ENCODE results near the gene ACAN. TPM values are rescaled to one million over a fixed set of nuclear protein-coding genes. Genes with fewer than 3 reads are reported as not detected.

Gene ACAN
- total RNA-seq, 1 experiment from 2014 or later: 0.50 TPM

DNA sequence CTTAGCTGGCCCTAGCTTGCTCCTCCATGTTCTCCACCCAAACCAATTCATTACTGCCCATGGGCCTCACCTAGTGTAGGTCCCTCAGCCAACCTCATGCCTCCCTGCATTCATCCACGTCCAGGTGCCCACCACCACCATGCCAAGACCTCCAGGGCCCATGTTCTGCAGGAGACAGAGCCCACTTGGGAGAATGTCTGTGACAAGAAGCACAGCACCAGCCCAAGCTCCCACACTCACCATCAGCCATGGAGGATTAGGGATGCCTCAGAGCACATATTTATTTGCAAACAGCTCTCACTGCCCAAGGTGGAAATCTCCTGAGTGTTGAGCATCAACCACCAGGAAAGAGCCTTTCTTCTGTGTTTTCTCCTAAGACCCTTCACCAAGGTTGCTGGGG, 43.4 kb upstream of the ACAN start:
- peaks cover 25% of the 10 kb centered on the region for H3K27me3 Mint-ChIP-seq (ENCODE audit: low read depth)
- H4K91ac ChIP-seq (ENCODE audit: insufficient read length, low read depth, low read length): no peak overlapping the region

More for the DNA sequence above, 43.4 kb upstream of the ACAN start:
- no peaks in the 10 kb centered on the region for H3K9me3 ChIP-seq (ENCODE audit: control insufficient read depth, low read depth, low read length)
- no peak overlapping the region for H2AFZ ChIP-seq (ENCODE audit: low read length)
- no peak overlapping the region for H2BK12ac ChIP-seq (ENCODE audit: insufficient read length, low read depth, low read length)
- H3K27ac ChIP-seq (ENCODE audit: insufficient read length, low read depth, low read length): no peak overlapping the region
- H2BK120ac ChIP-seq (ENCODE audit: low read depth, low read length, poor library complexity, severe bottlenecking): no peak overlapping the region
- Mint-ChIP-seq H3K4me1 (peaks cover 5% of the 10 kb centered on the region in 2 experiments), H3K36me3 (ENCODE audit: insufficient read depth in 1 of 3, low read depth in 3 of 3) (no peaks in the 10 kb centered on the region), H3K9me3 (no peaks in the 10 kb centered on the region; a peak in 1 of 5 replicates), H3K4me3 (no peak overlapping the region), H3K27ac (no peak overlapping the region)
- TF ChIP-seq, protein P1, sequence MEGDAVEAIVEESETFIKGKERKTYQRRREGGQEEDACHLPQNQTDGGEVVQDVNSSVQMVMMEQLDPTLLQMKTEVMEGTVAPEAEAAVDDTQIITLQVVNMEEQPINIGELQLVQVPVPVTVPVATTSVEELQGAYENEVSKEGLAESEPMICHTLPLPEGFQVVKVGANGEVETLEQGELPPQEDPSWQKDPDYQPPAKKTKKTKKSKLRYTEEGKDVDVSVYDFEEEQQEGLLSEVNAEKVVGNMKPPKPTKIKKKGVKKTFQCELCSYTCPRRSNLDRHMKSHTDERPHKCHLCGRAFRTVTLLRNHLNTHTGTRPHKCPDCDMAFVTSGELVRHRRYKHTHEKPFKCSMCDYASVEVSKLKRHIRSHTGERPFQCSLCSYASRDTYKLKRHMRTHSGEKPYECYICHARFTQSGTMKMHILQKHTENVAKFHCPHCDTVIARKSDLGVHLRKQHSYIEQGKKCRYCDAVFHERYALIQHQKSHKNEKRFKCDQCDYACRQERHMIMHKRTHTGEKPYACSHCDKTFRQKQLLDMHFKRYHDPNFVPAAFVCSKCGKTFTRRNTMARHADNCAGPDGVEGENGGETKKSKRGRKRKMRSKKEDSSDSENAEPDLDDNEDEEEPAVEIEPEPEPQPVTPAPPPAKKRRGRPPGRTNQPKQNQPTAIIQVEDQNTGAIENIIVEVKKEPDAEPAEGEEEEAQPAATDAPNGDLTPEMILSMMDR (conservative IDR thresholded peaks at IDR 0.05): no peak
- H3K79me1 ChIP-seq (ENCODE audit: insufficient read depth, low read depth, low read length, poor library complexity, severe bottlenecking): no peaks in the 10 kb centered on the region
- no peak overlapping the region for H4K5ac ChIP-seq (ENCODE audit: insufficient read length, low read depth, low read length)
- H3K4ac ChIP-seq (ENCODE audit: low read depth, low read length): no peak overlapping the region
- H2BK5ac ChIP-seq (ENCODE audit: insufficient read length, low read length): no peak overlapping the region
- H3K4me1 ChIP-seq (ENCODE audit: insufficient read depth, low read length): no peaks in the 10 kb centered on the region
- H3K56ac ChIP-seq (ENCODE audit: insufficient read length, low read depth, low read length): no peak overlapping the region
- H2BK15ac ChIP-seq (ENCODE audit: low read depth, low read length): no peak overlapping the region
- DNase-seq: no peak
- H3K27me3 ChIP-seq (ENCODE audit: insufficient read depth, low read length): no peaks in the 10 kb centered on the region
- H3K79me2 ChIP-seq (ENCODE audit: insufficient read depth, low read length): no peaks in the 10 kb centered on the region
- no peak overlapping the region for H3K18ac ChIP-seq (ENCODE audit: insufficient read length, low read depth, low read length)
- no CpG with 5 or more reads among the region's 1 CpG for WGBS (ENCODE audit: extremely low coverage, insufficient read length, low lambda C conversion rate)
- H4K8ac ChIP-seq (replicated peaks; ENCODE audit: insufficient read length, low read depth, low read length): no peak overlapping the region
- H3K23ac ChIP-seq (ENCODE audit: insufficient read length, low read depth, low read length): no peak overlapping the region
- no peak overlapping the region for H3K14ac ChIP-seq (ENCODE audit: insufficient read depth, low read length)
- H2BK20ac ChIP-seq (ENCODE audit: low read depth, low read length, poor library complexity, severe bottlenecking): no peak overlapping the region
- H3K4me2 ChIP-seq (ENCODE audit: insufficient read depth, insufficient read length, low read length): no peak overlapping the region
- H2AK5ac ChIP-seq (ENCODE audit: insufficient read length, low read length): no peak overlapping the region
- no peaks in the 10 kb centered on the region for H4K20me1 ChIP-seq (ENCODE audit: control insufficient read depth, insufficient read depth, insufficient read length)
- no peak overlapping the region for H3K9ac ChIP-seq (ENCODE audit: extremely low read depth, insufficient read length, low read length)
- no peak overlapping the region for H3T11ph ChIP-seq (ENCODE audit: low read length)
- H3K23me2 ChIP-seq (ENCODE audit: insufficient read length, low read depth, low read length, poor library complexity, severe bottlenecking): no peaks in the 10 kb centered on the region
